ENCODE data around the gene ARHGAP24. TPM values are rescaled to one million over a fixed set of nuclear protein-coding genes. Genes with fewer than 3 reads are reported as not detected.

Gene ARHGAP24
- polyA plus RNA-seq, 2 of the 4 experiments (the other 2 are of a cell fraction) = 1.7 to 12.1 TPM

GRCh38 chr4:85603437-85604336, 128.7 kb downstream of the ARHGAP24 start:
- Histone ChIP-seq H3K9me3 (no peaks in the 10 kb centered on the region), H3K27ac (no peak overlapping the region), H3K4me2 (no peak overlapping the region), H3K4me3 (no peak overlapping the region), H3K4me1 (no peaks in the 10 kb centered on the region)
- TF ChIP-seq NFE2L2 (conservative IDR thresholded peaks at IDR 0.05; ENCODE audit: low read length) = no peak
- no peak for TF ChIP-seq MAFK (IDR thresholded peaks at IDR 0.05; ENCODE audit: partially characterized antibody)
- TF ChIP-seq HES2 (IDR thresholded peaks at IDR 0.05) = no peak
- TF ChIP-seq HOXA7 (CRISPR knock-in tag; IDR thresholded peaks at IDR 0.05) = no peak
- TF ChIP-seq, protein P1, sequence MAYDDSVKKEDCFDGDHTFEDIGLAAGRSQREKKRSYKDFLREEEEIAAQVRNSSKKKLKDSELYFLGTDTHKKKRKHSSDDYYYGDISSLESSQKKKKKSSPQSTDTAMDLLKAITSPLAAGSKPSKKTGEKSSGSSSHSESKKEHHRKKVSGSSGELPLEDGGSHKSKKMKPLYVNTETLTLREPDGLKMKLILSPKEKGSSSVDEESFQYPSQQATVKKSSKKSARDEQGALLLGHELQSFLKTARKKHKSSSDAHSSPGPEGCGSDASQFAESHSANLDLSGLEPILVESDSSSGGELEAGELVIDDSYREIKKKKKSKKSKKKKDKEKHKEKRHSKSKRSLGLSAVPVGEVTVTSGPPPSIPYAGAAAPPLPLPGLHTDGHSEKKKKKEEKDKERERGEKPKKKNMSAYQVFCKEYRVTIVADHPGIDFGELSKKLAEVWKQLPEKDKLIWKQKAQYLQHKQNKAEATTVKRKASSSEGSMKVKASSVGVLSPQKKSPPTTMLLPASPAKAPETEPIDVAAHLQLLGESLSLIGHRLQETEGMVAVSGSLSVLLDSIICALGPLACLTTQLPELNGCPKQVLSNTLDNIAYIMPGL (CRISPR knock-in tag; IDR thresholded peaks at IDR 0.05; ENCODE audit: borderline replicate concordance) = no peak
- TF ChIP-seq ELK1 (IDR thresholded peaks at IDR 0.05; ENCODE audit: low read depth, low read length) = no peak
- TF ChIP-seq MYC (IDR thresholded peaks at IDR 0.05; ENCODE audit: borderline replicate concordance, low read length) = no peak
- TF ChIP-seq TFCP2L1 (CRISPR knock-in tag; IDR thresholded peaks at IDR 0.05) = no peak
- no peak for TF ChIP-seq RNF2 (IDR thresholded peaks at IDR 0.05; ENCODE audit: borderline replicate concordance, low read depth)
- TF ChIP-seq ZC3H11A (IDR thresholded peaks at IDR 0.05) = no peak
- TF ChIP-seq CHD2 (IDR thresholded peaks at IDR 0.05; ENCODE audit: low read length, partially characterized antibody) = no peak
- TF ChIP-seq EHF (CRISPR knock-in tag; IDR thresholded peaks at IDR 0.05) = no peak
- TF ChIP-seq EP300 (IDR thresholded peaks at IDR 0.05) = no peak
- no peak for TF ChIP-seq HDAC2 (IDR thresholded peaks at IDR 0.05)
- no peak for TF ChIP-seq ATOH8 (CRISPR knock-in tag; IDR thresholded peaks at IDR 0.05; ENCODE audit: low read depth)
- no peak for TF ChIP-seq CEBPB (IDR thresholded peaks at IDR 0.05)
- TF ChIP-seq RFX5 (IDR thresholded peaks at IDR 0.05) = no peak
- 87% methylated on average over 3 of the region's 3 CpGs for WGBS (ENCODE audit: missing lambda C conversion rate)
- no peak for FAIRE-seq
- POLR2A ChIA-PET = no interaction called here
- CTCF ChIA-PET = no interaction called here
- no peak for DNase-seq (ENCODE audit: low read depth in 1 of 2, low spot score in 1 of 2)
- no peak for ATAC-seq

- 76% methylated on average over 1 of the region's 1 CpG for WGBS (ENCODE audit: missing lambda C conversion rate)
- Histone ChIP-seq H3K4me1 (no peaks in the 10 kb centered on the region), H3K4me3 (no peak overlapping the region), H3K4me2 (no peak overlapping the region), H3K27ac (no peak overlapping the region), H3K9me3 (no peaks in the 10 kb centered on the region)
- TF ChIP-seq FOXS1 (CRISPR knock-in tag; IDR thresholded peaks at IDR 0.05) = no peak
- TF ChIP-seq ZFP36 (IDR thresholded peaks at IDR 0.05; ENCODE audit: borderline replicate concordance, partially characterized antibody) = no peak
- no peak for TF ChIP-seq BHLHE40 (IDR thresholded peaks at IDR 0.05; ENCODE audit: low read depth, low read length)
- TF ChIP-seq SMC3 (IDR thresholded peaks at IDR 0.05) = no peak
- no peak for TF ChIP-seq EP300 (IDR thresholded peaks at IDR 0.05)
- no peak for TF ChIP-seq CHD4 (IDR thresholded peaks at IDR 0.05; ENCODE audit: borderline replicate concordance)
- no peak for TF ChIP-seq NFE2L2 (conservative IDR thresholded peaks at IDR 0.05; ENCODE audit: low read length)
- no peak for TF ChIP-seq ZC3H11A (IDR thresholded peaks at IDR 0.05)
- no peak for TF ChIP-seq CTCF (IDR thresholded peaks at IDR 0.05)
- TF ChIP-seq, protein P2, sequence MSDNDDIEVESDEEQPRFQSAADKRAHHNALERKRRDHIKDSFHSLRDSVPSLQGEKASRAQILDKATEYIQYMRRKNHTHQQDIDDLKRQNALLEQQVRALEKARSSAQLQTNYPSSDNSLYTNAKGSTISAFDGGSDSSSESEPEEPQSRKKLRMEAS (IDR thresholded peaks at IDR 0.05) = no peak
- no peak for TF ChIP-seq PBX3 (IDR thresholded peaks at IDR 0.05)
- TF ChIP-seq RARB (CRISPR knock-in tag; IDR thresholded peaks at IDR 0.05) = no peak
- TF ChIP-seq, protein P1 (CRISPR knock-in tag; IDR thresholded peaks at IDR 0.05; ENCODE audit: borderline replicate concordance) = no peak
- no peak for TF ChIP-seq HOXA7 (CRISPR knock-in tag; IDR thresholded peaks at IDR 0.05)
- no peak for TF ChIP-seq POLR2A (IDR thresholded peaks at IDR 0.05; ENCODE audit: low read length)
- TF ChIP-seq NR3C1 (IDR thresholded peaks at IDR 0.05) = no peak
- ATAC-seq = no peak
- FAIRE-seq = no peak
- no peak for DNase-seq (ENCODE audit: low read depth in 1 of 2, low spot score in 1 of 2)
- ChIA-PET CTCF (no interaction called here), POLR2A (no interaction called here)
Observed at GRCh38 chr4:85606505-85606904, 131.6 kb downstream of the ARHGAP24 start.

Data from A549 (cell line).